HepG2 (cell line): ENCODE results near the gene UTP15. TPM values are rescaled to one million over a fixed set of nuclear protein-coding genes. Genes with fewer than 3 reads are reported as not detected.

Experiments used
- ATAC-seq: fragments of 200-7000 bp; cut with Tn5 transposase; 3 replicates; pipeline ENCODE4 v1.9.1; 2020; ENCODE audit warnings: mild to moderate bottlenecking, moderate library complexity
- Bru-seq: library from RNA; stranded (reverse); fragments of 400-500 nt; gene quantifications from one replicate; lab custom pipeline; 2021; lab: Mats Ljungman, UMichigan
- BruChase-seq, 2 experiments: library from RNA; stranded (reverse); fragments of 400-500 nt; gene quantifications; one replicate each; lab custom pipeline; 2021; lab: Mats Ljungman, UMichigan
- BruUV-seq: library from RNA; stranded (reverse); fragments of 400-500 nt; replicated peaks from 2 replicates; lab custom pipeline; 2021; lab: Mats Ljungman, UMichigan
- CTCF ChIA-PET: fragments of 300-600 bp; formaldehyde crosslinking; extraction: SDS; loops from one replicate; lab custom pipeline; 2021; ENCODE audit warnings: low total read pairs, inconsistent platforms, low intra/inter-chr PET ratio; lab: Yijun Ruan, JAX
- POLR2A ChIA-PET: fragments of 350-600 bp; sonication (Branson Sonifier 250); formaldehyde crosslinking; loops from one replicate; lab custom pipeline; 2020; ENCODE audit warnings: antibody characterized with exemption, inconsistent platforms; lab: Yijun Ruan, JAX
- DNase-seq: peaks from one replicate; pipeline ENCODE4 v3.0.0-alpha.2; 2015; ENCODE audit warnings: low spot score
- FAIRE-seq: peaks from 3 replicates; lab custom pipeline; 2011; peaks lifted over from hg19 to GRCh38; lab: Jason Lieb, UNC
- H2AFZ ChIP-seq: one replicate; pipeline ENCODE4 v1.6.1; 2011; ENCODE audit warnings: low read length, inconsistent platforms
- H3K27ac ChIP-seq: fragments of 300-600 bp; 3 replicates; pipeline ENCODE4 v1.8.0; 2011; ENCODE audit warnings: mixed run types, mild to moderate bottlenecking, mixed read lengths, low read length, inconsistent platforms; ENCODE audit not compliant: insufficient read depth; ENCODE audit errors: extremely low read length
- H3K27me3 ChIP-seq, 2 experiments: fragments of 200-600 bp in 1 of 2; 2 replicates in 1 of 2; 3 replicates in 1 of 2; pipeline versions ENCODE4 v1.6.0 to v1.8.0; 2011; ENCODE audit warnings: low read length in 2 of 2, mild to moderate bottlenecking in 2 of 2, moderate library complexity in 2 of 2, inconsistent platforms in 1 of 2; ENCODE audit not compliant: insufficient read depth in 2 of 2, control insufficient read depth in 1 of 2
- H3K36me3 ChIP-seq, 2 experiments: fragments of 200-600 bp in 1 of 2; replicated peaks in 1 of 2; 2 replicates in 1 of 2; 3 replicates in 1 of 2; pipeline versions ENCODE4 v1.5.1 to v1.8.0; 2011; ENCODE audit warnings: low read length in 2 of 2, inconsistent platforms in 1 of 2; ENCODE audit not compliant: insufficient read depth in 2 of 2, control insufficient read depth in 1 of 2
- H3K4me1 ChIP-seq: 2 replicates; pipeline ENCODE4 v1.5.1; 2012; ENCODE audit warnings: low read length, inconsistent platforms; ENCODE audit not compliant: insufficient read depth
- H3K4me2 ChIP-seq: 2 replicates; pipeline ENCODE4 v1.6.0; 2011; ENCODE audit warnings: low read depth, low read length, inconsistent platforms
- H3K4me3 ChIP-seq, 3 experiments: fragments of 200-600 bp in 1 of 3; sonication (generic), shearing (Covaris generic) in 1 of 3; replicated peaks in 1 of 3; 2 replicates each; pipeline ENCODE4 v1.5.1; 2011 to 2016; ENCODE audit warnings: low read length in 3 of 3, inconsistent platforms in 2 of 3, low read depth in 2 of 3, mild to moderate bottlenecking in 2 of 3, control low read depth in 1 of 3, mixed read lengths in 1 of 3; ENCODE audit not compliant: insufficient read depth in 1 of 3
- H3K79me2 ChIP-seq: one replicate; pipeline ENCODE4 v1.6.1; 2011; ENCODE audit warnings: low read length, inconsistent platforms; ENCODE audit not compliant: insufficient read depth
- H3K9ac ChIP-seq: 2 replicates; pipeline ENCODE4 v1.6.0; 2011; ENCODE audit warnings: mild to moderate bottlenecking, low read depth, low read length, inconsistent platforms; ENCODE audit not compliant: insufficient read depth
- H3K9me3 ChIP-seq: 2 replicates; pipeline ENCODE4 v1.5.1; 2012; ENCODE audit warnings: mild to moderate bottlenecking, low read length
- H4K20me1 ChIP-seq: 2 replicates; pipeline ENCODE4 v1.6.0; 2011; ENCODE audit warnings: inconsistent platforms, mild to moderate bottlenecking, low read length, moderate library complexity; ENCODE audit not compliant: insufficient read depth
- AGO1 ChIP-seq: fragments of 200-400 bp; formaldehyde crosslinking; IDR thresholded peaks from 2 replicates; pipeline ENCODE4 v1.6.1; 2017; ENCODE audit warnings: mild to moderate bottlenecking, low read depth, low read length, moderate library complexity; ENCODE audit not compliant: poor library complexity, severe bottlenecking
- ARID4A ChIP-seq: sonication (generic); formaldehyde crosslinking; IDR thresholded peaks from 2 replicates; pipeline ENCODE4 v1.5.0; 2020; ENCODE audit warnings: mild to moderate bottlenecking, missing genetic modification reagents, borderline replicate concordance
- ATF5 ChIP-seq: sonication (generic); formaldehyde crosslinking; IDR thresholded peaks from 2 replicates; pipeline ENCODE4 v1.4.0; 2020; ENCODE audit warnings: mild to moderate bottlenecking, low read depth, missing genetic modification reagents
- CCDC6 ChIP-seq: sonication (generic); formaldehyde crosslinking; IDR thresholded peaks from 2 replicates; pipeline ENCODE4 v1.8.1; 2022; ENCODE audit warnings: mild to moderate bottlenecking, missing genetic modification reagents, moderate library complexity
- MED1 ChIP-seq: sonication (generic); formaldehyde crosslinking; IDR thresholded peaks from 2 replicates; pipeline ENCODE4 v1.4.0; 2020; ENCODE audit warnings: missing genetic modification reagents
- SALL1 ChIP-seq: sonication (generic); formaldehyde crosslinking; IDR thresholded peaks from 2 replicates; pipeline ENCODE4 v1.8.0; 2022; ENCODE audit warnings: mild to moderate bottlenecking, missing genetic modification reagents
- U2AF2 ChIP-seq: fragments of 200-400 bp; formaldehyde crosslinking; IDR thresholded peaks from 2 replicates; pipeline ENCODE4 v1.6.1; 2017; ENCODE audit warnings: low read depth, mild to moderate bottlenecking, low read length
- ZFP41 ChIP-seq: sonication (generic); formaldehyde crosslinking; IDR thresholded peaks from 2 replicates; pipeline ENCODE4 v1.4.0; 2020; ENCODE audit warnings: mild to moderate bottlenecking, missing genetic modification reagents, borderline replicate concordance
- ZNF205 ChIP-seq: IDR thresholded peaks from 2 replicates; pipeline ENCODE4 v1.6.1; 2018; ENCODE audit warnings: missing biosample characterization, missing genetic modification reagents
- ZNF75D ChIP-seq: sonication (generic); formaldehyde crosslinking; IDR thresholded peaks from 2 replicates; pipeline ENCODE4 v1.8.1; 2023; ENCODE audit warnings: missing genetic modification reagents, mild to moderate bottlenecking, borderline replicate concordance
- ZNF841 ChIP-seq: sonication (generic); formaldehyde crosslinking; IDR thresholded peaks from 2 replicates; pipeline ENCODE4 v1.8.1; 2023; ENCODE audit warnings: missing genetic modification reagents, borderline replicate concordance
- WGBS: methylation state at CpG from one replicate; pipeline ENCODE4 v1.1.6; 2017; ENCODE audit warnings: low lambda C conversion rate; 5-methylcytosine and 5-hydroxymethylcytosine counted together
- in situ Hi-C: cut with HindIII; loops from 2 replicates; pipeline ENCODE4 v1.10.0; 2017; ENCODE audit warnings: low pct_unique_long_range_greater_than_20kb; ENCODE audit not compliant: extremely low pct_ligation_motif_present
- intact Hi-C: fragments of 100-400 bp; cut with micrococcal nuclease; formaldehyde crosslinking; loops from one replicate; pipeline ENCODE4 v1.10.0; 2022; ENCODE audit not compliant: unreplicated experiment
- long read RNA-seq, 2 experiments: library from RNA in 1 of 2; library from polyadenylated mRNA in 1 of 2; stranded (forward) in 1 of 2; unstranded in 1 of 2; transcript quantifications; one replicate each; pipeline ENCODE4 v2.0.0, GENCODE V29; 2019 to 2022
- polyA minus RNA-seq, 3 experiments: library from RNA; depleted of rRNA, polyadenylated mRNA; stranded (reverse); fragments of >200 nt; gene quantifications; 2 replicates each; pipeline ENCODE4 v1.2.3, GENCODE V29; 2011; ENCODE audit warnings: low replicate concordance in 1 of 3
- polyA plus RNA-seq, 8 experiments: library from polyadenylated mRNA; depleted of rRNA in 3 of 8; stranded (reverse) in 7 of 8; unstranded in 1 of 8; fragments of >200 nt; fragmentation: Illumina TruSeq in 4 of 8; extraction: Trizol in 4 of 8; gene quantifications; 2 replicates each; pipeline versions ENCODE4 v1.2.1 to v1.2.3, GENCODE V29; 2011 to 2016; ENCODE audit warnings: low read depth in 4 of 8, missing spikeins in 1 of 8, mixed read lengths in 1 of 8; ENCODE audit not compliant: insufficient read depth in 1 of 8
- total RNA-seq, 5 experiments: library from RNA; depleted of rRNA; stranded (reverse); fragments of >200 nt; fragmentation: Illumina TruSeq; extraction: Trizol; gene quantifications; 2 replicates each; pipeline ENCODE4 v1.2.3, GENCODE V29; 2016; ENCODE audit warnings: low read depth in 1 of 5

The UTP15 gene
- total RNA-seq (2016; rRNA removed; fragmentation: Illumina TruSeq; extraction: Trizol) (35.8 and 45.2 TPM in 2 replicates), polyA plus RNA-seq (2011; rRNA removed) (6.6 and 7.3 TPM in 2 replicates), polyA minus RNA-seq (2011; rRNA and poly(A)+ RNA removed; ENCODE audit: low replicate concordance) (18.6 and 39.5 TPM in 2 replicates), Bru-seq, nascent RNA (percentile 85 among the genes with signal in this experiment), BruChase-seq, experiment 1, labeled RNA remaining after a 6-hour chase (percentile 90 among the genes with signal in this experiment), BruChase-seq, experiment 2, labeled RNA remaining after a 2-hour chase (percentile 92 among the genes with signal in this experiment)
- total RNA-seq (2016; cell fraction: cytosol; rRNA removed; fragmentation: Illumina TruSeq; extraction: Trizol; ENCODE audit: low read depth), result 9.3 and 9.4 TPM in 2 replicates
- total RNA-seq (2016; cell fraction: insoluble cytoplasmic fraction; rRNA removed; fragmentation: Illumina TruSeq; extraction: Trizol), result 33.6 and 44.5 TPM in 2 replicates
- 14.1 and 14.4 TPM in 2 replicates for total RNA-seq (2016; cell fraction: membrane; rRNA removed; fragmentation: Illumina TruSeq; extraction: Trizol)
- total RNA-seq (2016; cell fraction: nucleus; rRNA removed; fragmentation: Illumina TruSeq; extraction: Trizol), result 58.1 and 62.5 TPM in 2 replicates
- polyA plus RNA-seq (2011; cell fraction: cytosol; rRNA removed), result 4.4 and 6.0 TPM in 2 replicates
- polyA plus RNA-seq (2011; cell fraction: nucleus; rRNA removed), result 19.6 and 25.1 TPM in 2 replicates
- polyA plus RNA-seq (2012), result 9.0 and 10.2 TPM in 2 replicates
- 1.3 and 1.7 TPM in 2 replicates for polyA plus RNA-seq (2016; cell fraction: cytosol; fragmentation: Illumina TruSeq; extraction: Trizol; ENCODE audit: low read depth)
- 27.4 and 29.0 TPM in 2 replicates for polyA plus RNA-seq (2016; cell fraction: insoluble cytoplasmic fraction; fragmentation: Illumina TruSeq; extraction: Trizol; ENCODE audit: low read depth)
- 3.1 and 4.2 TPM in 2 replicates for polyA plus RNA-seq (2016; cell fraction: membrane; fragmentation: Illumina TruSeq; extraction: Trizol; ENCODE audit: low read depth)
- 37.7 and 39.2 TPM in 2 replicates for polyA plus RNA-seq (2016; cell fraction: nucleus; fragmentation: Illumina TruSeq; extraction: Trizol; ENCODE audit: insufficient read depth, low read depth)
- polyA minus RNA-seq (2011; cell fraction: cytosol; rRNA and poly(A)+ RNA removed), result 7.6 and 9.8 TPM in 2 replicates
- polyA minus RNA-seq (2011; cell fraction: nucleus; rRNA and poly(A)+ RNA removed), result 85.7 and 89.2 TPM in 2 replicates
- long read RNA-seq, experiment 1, transcript UTP15-201 (13 exons, 3,687 nt), result major isoform, 13 of 16 reads
- long read RNA-seq, experiment 1, partial matches to known transcripts, result 1 of 16 reads
- long read RNA-seq, experiment 1, other reads (novel, unspliced or antisense), result 2 of 16 reads
- long read RNA-seq, experiment 2, transcript UTP15-201 (13 exons, 3,687 nt), result major isoform, 10 of 24 reads
- long read RNA-seq, experiment 2, partial matches to known transcripts, result 8 of 24 reads
- long read RNA-seq, experiment 2, other reads (novel, unspliced or antisense), result 6 of 24 reads

GRCh38 chr5:73565139-73565968, at the start of gene UTP15, which contains the start of gene ANKRA2:
Gene UTP15, plus strand, starts transcription at chr5:73565743. Its CDS starts 1,602 bp downstream, at chr5:73567345.
Gene ANKRA2, minus strand, starts transcription at chr5:73565639. Its CDS starts 2,758 bp downstream, at chr5:73562881.
- no TSS peak for BruUV-seq
- CTCF ChIA-PET, result no interaction called here
- TF ChIP-seq SALL1 (CRISPR knock-in tag) (peak; percentile 55), ZNF841 (no peak), AGO1 (peak; percentile 41), ARID4A (CRISPR knock-in tag) (peak; percentile 97), MED1 (CRISPR knock-in tag) (peak; percentile 64; the same call in 1 of the 2 replicates), U2AF2 (no peak), ATF5 (0 out of 2 replicates have a peak, but pooled peaks have one; percentile 36), CCDC6 (CRISPR knock-in tag) (0 out of 2 replicates have a peak, but pooled peaks have one; percentile 10), ZFP41 (no peak), ZNF205 (no peak; the same call in 1 of the 2 replicates), ZNF75D (CRISPR knock-in tag) (no peak)

More at GRCh38 chr5:73565139-73565968, at the start of gene UTP15, which contains the start of gene ANKRA2:
- Histone ChIP-seq H3K79me2 (peaks cover 54% of the 10 kb centered on the region), H3K36me3 (peaks cover 2 to 23% of the 10 kb centered on the region in 2 experiments), H3K4me3 (peak within 1 kb of the TSS; percentile 77 to 89 (median 82)), H4K20me1 (no peaks in the 10 kb centered on the region), H3K27me3 (no peaks in the 10 kb centered on the region; a peak in 1 of 5 replicates), H3K4me1 (peaks cover 28% of the 10 kb centered on the region), H3K9me3 (no peaks in the 10 kb centered on the region), H3K9ac (peak within 1 kb of the TSS; percentile 89), H3K27ac (peak within 1 kb of the TSS; percentile 75), H3K4me2 (peak within 1 kb of the TSS; percentile 95), H2AFZ (peak within 1 kb of the TSS; percentile 9)
- intact Hi-C loops, result loop anchor here (1.0 to 2.0 kb wide), 2 partner anchors 21 to 46 kb away; no protein-coding TSS in a partner anchor
- FAIRE-seq (peak; percentile 93), ATAC-seq (peak; percentile 95), DNase-seq (peak; percentile 95)
- in situ Hi-C loops, result no loop called here
- under 1% methylated on average over 32 of the region's 62 CpGs for WGBS
- POLR2A ChIA-PET, result interaction anchor here (0.9 to 4.3 kb wide), 11 partner anchors 11 to 247 kb away, joined by 3 to 26 read pairs (median 5); partner anchors contain the start of gene BTF3
